Measurements from ENCODE around the gene C1S.
"Not testable (repeated sequence)": the region's sequence is repeated elsewhere in the genome, so short reads cannot be mapped to it uniquely, and the experiment has no call there.

The C1S gene

GRCh38 chr12:7046383-7047105 lies 14.0 kb upstream of the C1S start:
- DNase-seq (ENCODE audit: low read depth in 2 of 2) = no peak

- DNase-seq (ENCODE audit: low read depth in 2 of 2) = no peak
Observed at GRCh38 chr12:7047306-7047705, 13.2 kb upstream of the C1S start.

DNA sequence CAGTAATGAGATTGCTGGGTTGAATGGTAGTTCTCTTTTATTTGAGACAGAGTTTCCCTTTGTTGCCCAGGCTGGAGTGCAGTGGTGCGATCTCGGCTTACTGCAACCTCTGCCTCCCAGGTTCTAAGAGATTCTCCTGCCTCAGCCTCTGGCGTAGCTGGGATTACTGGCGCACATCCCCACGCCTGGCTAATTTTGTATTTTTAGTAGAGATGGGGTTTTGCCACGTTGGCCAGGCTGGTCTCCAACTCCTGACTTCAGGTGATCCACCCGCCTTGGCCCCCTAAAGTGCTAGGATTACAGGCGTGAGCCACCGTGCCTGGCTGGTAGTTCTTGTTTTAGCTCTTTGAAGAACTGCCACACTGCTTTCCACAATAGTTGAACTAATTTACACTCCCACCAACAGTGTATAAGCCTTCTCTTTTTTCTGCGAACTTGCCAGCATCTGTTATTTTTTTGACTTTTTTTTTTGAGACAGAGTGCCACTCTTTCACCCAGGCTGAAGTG lies 11.0 kb upstream of the C1S start:
- DNase-seq (ENCODE audit: low read depth in 2 of 2) = not testable (repeated sequence)

GRCh38 chr12:7049973-7050372 lies 10.5 kb upstream of the C1S start:
- DNase-seq (ENCODE audit: low read depth in 2 of 2) = not testable (repeated sequence)

GRCh38 chr12:7054925-7055324 lies 5.6 kb upstream of the C1S start:
- DNase-seq (ENCODE audit: low read depth in 2 of 2) = no peak

DNA sequence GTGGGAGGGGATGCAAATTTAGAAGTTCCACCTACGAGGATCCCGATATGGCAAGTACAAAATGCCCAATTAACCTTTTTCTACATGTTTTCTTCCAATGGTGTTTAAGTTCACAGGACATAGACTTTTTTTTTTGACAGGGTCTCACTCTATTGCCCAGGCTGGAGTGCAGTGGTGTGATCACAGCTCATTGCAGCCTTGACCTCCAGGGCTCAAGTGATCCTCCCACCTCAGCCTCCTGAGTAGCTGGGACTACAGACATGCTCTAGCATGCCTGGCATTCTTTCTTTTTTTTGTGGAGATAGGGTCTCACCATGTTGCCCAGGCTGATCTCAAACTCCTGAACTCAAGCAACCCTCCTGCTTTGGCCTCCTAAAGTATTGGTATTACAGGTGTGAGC lies 4.8 kb upstream of the C1S start:
- not testable (repeated sequence) for DNase-seq (ENCODE audit: low read depth in 2 of 2)

DNA sequence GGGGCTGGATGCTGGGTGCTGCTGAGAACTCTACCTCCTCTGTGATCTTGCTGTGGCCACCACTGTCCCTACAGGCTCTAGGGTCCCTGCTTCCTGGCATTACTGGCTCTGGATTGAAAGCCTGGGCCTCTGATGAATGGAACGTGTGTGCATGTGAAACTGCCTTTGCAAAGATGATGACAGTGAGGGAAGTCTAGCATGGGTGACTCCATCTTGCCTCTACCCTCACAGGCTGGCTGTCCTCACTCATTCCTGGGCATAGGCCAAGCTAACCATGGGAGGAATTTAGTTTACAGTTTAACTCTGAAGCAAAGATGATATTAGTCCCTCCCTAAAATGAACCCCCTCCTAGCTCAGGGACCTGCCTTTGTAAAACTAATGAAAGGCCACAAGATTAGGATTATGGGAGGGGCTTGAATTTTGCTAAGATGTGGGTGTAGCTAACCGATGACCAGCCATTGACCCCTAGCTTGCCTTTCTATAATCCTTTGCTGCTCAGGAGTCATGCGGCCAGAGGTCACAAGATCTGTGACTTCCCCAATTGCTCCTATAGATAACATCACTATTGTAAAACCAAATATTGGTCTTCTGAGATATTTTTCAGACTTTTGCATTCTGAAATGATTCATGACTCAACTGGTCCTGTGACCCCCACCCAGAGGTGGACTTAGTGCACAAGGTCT lies 2.2 kb upstream of the C1S start:
- DNase-seq (ENCODE audit: low read depth in 2 of 2) = no peak

GRCh38 chr12:7058850-7059395 lies 1.6 kb upstream of the C1S start:
- DNase-seq (ENCODE audit: low read depth in 2 of 2) = no peak

DNA sequence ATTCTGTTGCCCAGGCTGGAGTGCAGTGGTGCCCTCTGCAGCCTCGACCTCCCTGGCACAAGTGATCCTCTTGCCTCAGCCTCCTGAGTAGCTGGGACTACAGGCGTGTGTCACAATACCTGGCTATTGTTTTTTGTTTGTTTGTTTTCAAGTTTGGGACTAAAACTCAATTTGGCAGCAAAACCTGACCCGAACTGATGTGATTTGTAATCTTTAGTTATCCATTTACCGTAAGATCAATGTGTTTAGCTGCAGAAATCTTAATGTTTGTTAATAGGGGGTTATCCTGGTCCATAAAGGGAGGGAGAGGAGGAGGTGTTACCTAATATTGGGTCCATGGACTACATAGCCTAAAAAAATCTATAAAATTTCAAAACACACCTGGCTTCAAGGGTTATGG lies 738 bp upstream of the C1S start:
- no peak for DNase-seq (ENCODE audit: low read depth in 2 of 2)

DNA sequence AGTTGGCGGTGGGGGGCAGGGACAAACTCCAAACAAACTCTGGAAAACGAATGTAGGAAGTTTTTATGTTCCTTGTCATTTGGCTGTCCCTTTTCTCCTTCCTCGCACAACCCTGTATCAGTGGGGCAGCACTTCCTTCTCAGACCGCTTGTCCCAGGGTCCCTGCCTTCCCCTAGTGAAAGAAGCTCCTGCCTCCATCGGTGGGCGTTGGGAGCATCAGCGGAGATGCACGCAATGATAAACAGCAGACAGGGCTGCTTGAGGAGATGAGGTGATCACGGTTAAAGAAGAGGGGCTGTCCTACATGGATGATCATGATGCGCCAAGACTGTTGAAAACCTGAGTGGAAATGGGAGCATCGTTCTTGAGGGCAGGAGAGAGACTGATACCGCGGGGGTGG lies 620 bp downstream of the C1S start:
- no peak for DNase-seq (ENCODE audit: low read depth in 2 of 2)

- DNase-seq (ENCODE audit: low read depth in 2 of 2) = no peak
Observed at GRCh38 chr12:7061596-7061995, 1.1 kb downstream of the C1S start.

DNA sequence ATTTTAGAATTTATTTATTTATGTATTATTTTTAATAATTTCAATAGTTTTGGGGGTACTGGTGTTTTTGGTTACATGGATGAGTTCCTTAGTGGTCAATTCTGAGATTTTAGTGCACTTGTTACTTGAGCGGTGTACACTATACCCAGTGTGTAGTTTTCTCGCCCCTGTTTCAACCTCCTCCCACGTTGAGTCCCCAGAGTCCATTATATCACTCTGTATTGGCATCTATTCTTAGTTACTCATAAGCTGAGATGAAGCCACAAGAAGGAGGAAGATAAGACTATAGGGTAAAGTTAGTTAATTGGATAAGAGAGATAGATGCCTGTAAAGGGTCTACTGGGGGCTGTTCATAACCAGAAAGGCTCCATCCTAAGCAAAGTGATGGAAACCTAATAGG lies 4.0 kb downstream of the C1S start:
- DNase-seq (ENCODE audit: low read depth in 2 of 2) = no peak

GRCh38 chr12:7065073-7065623 lies 4.6 kb downstream of the C1S start:
- DNase-seq (ENCODE audit: low read depth in 2 of 2) = no peak

DNA sequence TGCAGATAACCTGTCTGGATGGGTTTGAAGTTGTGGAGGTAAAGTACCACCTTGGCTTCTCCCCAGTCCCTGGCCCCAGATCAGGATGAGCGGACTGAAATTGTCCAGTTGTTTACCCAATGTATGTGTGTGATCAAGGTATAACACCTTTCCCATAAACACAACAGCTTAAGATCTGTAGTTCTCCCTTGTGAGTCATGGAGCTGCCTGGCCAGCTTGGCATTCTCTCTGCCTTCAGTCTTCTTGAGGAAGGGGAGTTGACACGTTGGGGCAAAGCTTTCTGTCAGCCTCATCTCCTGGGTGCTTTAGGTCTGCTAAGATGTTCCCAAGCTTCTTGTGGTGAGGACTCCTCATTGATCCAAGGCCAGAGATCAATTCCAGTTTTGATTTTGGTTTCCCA lies 6.1 kb downstream of the C1S start:
- no peak for DNase-seq (ENCODE audit: low read depth in 2 of 2)

GRCh38 chr12:7067096-7067495 lies 6.6 kb downstream of the C1S start:
- DNase-seq (ENCODE audit: low read depth in 2 of 2) = no peak

DNA sequence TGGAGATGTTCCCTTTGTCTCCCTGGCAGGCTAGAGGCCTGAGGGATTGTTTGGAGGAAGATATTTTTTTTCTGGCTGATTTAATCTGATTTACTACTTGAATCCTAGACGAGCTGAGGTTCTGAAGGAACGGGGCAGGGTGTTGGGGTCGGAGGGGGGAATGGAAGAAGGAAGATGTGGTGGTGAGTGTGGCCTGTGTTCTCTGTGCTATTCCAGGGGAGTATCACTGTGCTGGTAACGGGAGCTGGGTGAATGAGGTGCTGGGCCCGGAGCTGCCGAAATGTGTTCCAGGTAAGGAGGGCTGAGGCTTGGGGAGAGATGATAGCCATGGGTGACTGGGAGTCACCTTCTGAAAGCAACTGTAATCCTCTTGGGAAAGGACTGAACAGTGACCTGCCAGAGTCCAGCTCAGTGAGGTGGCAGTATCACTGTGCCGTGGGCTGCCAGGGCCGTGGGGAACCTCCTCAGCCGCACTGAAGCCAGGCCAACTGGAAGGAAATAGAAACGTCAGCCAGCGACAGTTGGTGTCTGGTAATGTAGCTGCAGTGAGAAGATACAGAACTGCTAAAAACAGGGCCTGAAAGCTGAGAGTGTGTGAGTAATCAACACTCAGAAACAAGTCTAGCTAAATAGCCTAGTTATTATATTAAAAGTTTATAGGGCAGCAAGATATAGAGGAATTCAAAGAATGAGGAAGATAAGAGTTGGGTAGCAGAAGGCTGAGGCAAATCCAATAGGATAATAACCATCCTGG lies 7.9 kb downstream of the C1S start:
- no peak for DNase-seq (ENCODE audit: low read depth in 2 of 2)

DNA sequence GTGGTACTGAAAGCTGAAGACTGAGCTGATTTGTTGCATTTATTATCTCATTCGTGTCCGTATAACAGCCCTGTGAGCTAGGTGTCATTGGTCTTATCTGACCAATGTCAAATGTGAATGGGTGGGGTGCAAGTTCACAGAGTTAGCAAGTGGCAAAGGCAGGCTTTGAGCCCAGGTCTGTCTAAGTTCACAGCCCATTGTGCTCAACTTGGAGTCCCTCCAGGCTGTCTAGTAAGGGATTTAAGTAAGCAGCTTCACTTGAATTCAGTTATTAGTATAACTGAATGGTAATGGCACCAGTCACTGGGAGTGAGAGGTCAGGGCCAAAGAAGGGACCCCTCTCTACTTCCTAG lies 8.5 kb downstream of the C1S start:
- DNase-seq (ENCODE audit: low read depth in 2 of 2) = no peak

GRCh38 chr12:7069386-7069785 lies 8.9 kb downstream of the C1S start:
- no peak for DNase-seq (ENCODE audit: low read depth in 2 of 2)

DNA sequence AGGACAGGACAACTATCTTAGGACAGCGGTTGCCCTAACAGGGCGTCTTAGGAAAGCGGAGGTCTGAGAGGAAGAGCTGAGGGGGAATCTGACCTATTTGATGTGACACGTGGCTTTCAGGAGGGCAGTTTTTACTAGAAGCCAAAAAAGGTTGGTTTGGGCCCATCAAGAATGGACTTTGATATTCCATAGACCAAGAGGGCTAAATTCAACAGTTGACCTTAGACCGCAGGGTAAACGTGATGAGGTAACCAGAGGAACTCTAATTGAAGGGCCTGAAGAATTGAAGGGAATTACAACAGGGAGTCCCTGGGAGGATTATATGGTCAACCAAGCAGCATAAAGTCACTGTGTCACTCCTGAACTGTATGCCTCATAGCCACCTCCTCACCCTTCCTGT lies 11.5 kb downstream of the C1S start:
- DNase-seq (ENCODE audit: low read depth in 2 of 2) = no peak

DNA sequence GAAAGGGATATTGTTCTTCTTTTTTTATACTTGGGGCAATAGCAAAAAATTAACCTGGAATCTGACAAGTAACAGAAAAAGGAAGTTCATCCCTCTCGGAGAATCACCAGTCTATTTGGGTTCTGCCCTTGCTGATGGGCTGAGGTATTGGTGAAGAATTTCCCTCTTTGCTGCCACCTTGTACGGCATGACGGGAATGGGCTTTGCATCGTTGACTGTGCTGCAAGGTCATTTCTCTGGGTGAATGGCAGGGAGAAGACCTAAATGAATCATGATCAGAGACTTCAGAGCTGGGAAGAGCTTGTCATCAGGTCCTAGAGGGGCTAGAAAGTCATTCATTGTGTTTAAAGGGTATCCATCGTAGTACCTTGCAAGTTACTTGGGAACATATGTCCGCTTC lies 12.0 kb downstream of the C1S start:
- no peak for DNase-seq (ENCODE audit: low read depth in 2 of 2)

GRCh38 chr12:7073946-7074345 lies 13.4 kb downstream of the C1S start:
- no peak for DNase-seq (ENCODE audit: low read depth in 2 of 2)

- no peak for DNase-seq (ENCODE audit: low read depth in 2 of 2)
Observed at GRCh38 chr12:7075518-7075917, 15.0 kb downstream of the C1S start.
